ENCODE measurements around the gene EPB41.
A peak's percentile ranks its signal among the peaks of the same experiment; 100 is the strongest.
"Not testable (repeated sequence)": the region's sequence is repeated elsewhere in the genome, so short reads cannot be mapped to it uniquely, and the experiment has no call there.

Gene EPB41

GRCh38 chr1:29090937-29091618, 176.7 kb downstream of the EPB41 start:
- DNase-seq (ENCODE audit: extremely low spot score, insufficient read length, low read depth): no peak
- no peak for FAIRE-seq

DNA sequence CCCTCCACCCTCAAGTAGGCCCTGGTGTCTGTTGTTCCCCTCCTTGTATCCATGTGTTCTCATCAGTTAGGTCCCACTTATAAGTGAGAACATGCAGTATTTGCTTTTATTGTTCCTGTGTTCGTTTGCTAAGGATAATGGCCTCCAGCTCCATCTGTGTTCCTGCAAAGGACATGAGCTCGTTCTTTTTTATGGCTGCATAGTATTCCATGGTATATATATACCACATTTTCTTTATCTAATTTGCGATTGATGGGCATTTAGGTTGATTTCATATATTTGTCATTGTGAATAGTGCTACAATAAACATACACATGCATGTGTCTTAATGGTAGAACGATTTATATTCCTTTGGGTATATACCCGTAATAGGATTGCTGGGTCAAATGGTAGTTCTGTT, 178.3 kb downstream of the EPB41 start:
- not testable (repeated sequence) for DNase-seq (ENCODE audit: extremely low spot score, insufficient read length, low read depth); FAIRE-seq

DNA sequence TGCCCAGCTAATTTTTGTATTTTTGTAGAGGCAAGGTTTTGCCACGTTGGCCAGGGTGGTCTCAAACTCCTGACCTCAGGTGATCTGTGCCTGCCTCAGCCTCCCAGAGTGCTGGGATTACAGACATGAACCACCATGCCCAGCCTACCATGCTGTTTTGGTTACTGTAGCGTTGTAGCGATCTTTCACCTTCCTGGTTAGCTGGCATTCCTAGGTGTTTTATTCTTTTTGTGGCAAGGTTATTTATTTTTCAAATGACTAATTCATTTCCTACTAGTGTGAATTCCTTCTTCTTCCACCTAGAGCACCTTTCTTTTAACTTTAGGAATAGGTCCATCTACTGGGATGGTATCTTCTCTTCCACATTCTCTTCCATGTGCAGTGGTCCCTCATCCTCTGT, 180.1 kb downstream of the EPB41 start:
- FAIRE-seq: no peak

DNA sequence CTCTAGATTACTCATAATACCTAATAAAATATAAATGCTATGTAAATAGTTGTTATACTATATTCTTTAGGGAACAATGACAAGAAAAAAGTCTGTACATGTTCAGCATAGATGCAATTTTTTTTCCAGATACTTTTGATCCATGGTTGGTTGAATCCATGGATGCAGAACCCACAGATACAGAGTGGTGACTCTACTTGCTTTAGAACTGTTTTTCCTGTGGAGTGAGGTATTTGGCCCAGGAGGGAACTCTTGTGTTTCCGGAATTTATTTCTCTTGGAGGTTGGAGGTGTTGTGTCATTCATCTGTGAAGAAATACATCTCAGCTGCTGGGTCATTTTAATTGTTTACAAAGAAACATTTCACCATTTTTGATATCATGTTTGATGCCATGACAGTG, 180.6 kb downstream of the EPB41 start:
- DNase-seq (ENCODE audit: extremely low spot score, insufficient read length, low read depth) (no peak), FAIRE-seq (no peak)

More for the DNA sequence above, 180.1 kb downstream of the EPB41 start:
- DNase-seq (ENCODE audit: extremely low spot score, insufficient read length, low read depth): no peak

- DNase-seq (ENCODE audit: extremely low spot score, insufficient read length, low read depth): no peak
- no peak for FAIRE-seq
Observed at GRCh38 chr1:29096231-29096886, 182.0 kb downstream of the EPB41 start.

- DNase-seq (ENCODE audit: extremely low spot score, insufficient read length, low read depth): no peak
- no peak for FAIRE-seq
Observed at GRCh38 chr1:29099286-29099685, 184.9 kb downstream of the EPB41 start.

GRCh38 chr1:29100487-29100886, 186.1 kb downstream of the EPB41 start:
- DNase-seq (ENCODE audit: extremely low spot score, insufficient read length, low read depth) (no peak), FAIRE-seq (no peak)

- no peak for FAIRE-seq
Observed at GRCh38 chr1:29105822-29106221, 191.5 kb downstream of the EPB41 start.

GRCh38 chr1:29108041-29108440, 193.7 kb downstream of the EPB41 start:
- FAIRE-seq; DNase-seq (ENCODE audit: extremely low spot score, insufficient read length, low read depth): not testable (repeated sequence)

More at GRCh38 chr1:29105822-29106221, 191.5 kb downstream of the EPB41 start:
- no peak for DNase-seq (ENCODE audit: extremely low spot score, insufficient read length, low read depth)

DNA sequence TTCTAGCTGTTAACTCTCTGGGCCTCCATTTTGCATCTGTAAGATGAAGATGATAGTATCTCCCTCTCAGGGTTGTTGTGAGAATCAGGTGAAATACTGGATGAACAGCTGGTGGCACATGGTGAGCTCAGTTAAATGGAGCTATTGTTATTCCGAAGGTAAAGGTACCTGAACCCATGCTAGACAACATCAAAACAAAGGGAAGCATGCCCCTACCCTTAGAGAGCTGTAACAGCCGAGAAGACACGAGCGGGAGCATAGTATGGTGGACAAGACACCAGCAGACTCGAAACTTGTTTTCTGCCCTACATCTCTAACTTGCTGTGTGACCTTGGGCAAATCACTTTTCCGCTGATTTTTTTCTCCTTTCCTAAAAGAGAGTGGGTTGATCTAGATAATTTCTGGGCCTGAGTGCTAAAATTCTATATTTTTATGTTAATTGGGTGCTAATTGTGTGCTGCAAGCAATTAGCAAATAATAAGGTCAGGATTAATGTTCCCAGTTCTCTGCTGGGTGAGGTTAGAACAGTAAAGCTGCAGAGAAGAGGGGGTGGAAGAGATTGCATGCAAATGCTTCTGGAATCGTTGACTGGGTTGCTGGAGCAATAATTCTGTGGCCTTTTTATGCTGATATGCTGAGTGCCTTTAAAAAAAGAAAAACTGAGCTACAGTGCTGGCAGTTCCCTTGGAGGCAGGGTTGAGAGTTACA, 198.5 kb downstream of the EPB41 start:
- no peak for FAIRE-seq
- DNase-seq (ENCODE audit: extremely low spot score, insufficient read length, low read depth): no peak

DNA sequence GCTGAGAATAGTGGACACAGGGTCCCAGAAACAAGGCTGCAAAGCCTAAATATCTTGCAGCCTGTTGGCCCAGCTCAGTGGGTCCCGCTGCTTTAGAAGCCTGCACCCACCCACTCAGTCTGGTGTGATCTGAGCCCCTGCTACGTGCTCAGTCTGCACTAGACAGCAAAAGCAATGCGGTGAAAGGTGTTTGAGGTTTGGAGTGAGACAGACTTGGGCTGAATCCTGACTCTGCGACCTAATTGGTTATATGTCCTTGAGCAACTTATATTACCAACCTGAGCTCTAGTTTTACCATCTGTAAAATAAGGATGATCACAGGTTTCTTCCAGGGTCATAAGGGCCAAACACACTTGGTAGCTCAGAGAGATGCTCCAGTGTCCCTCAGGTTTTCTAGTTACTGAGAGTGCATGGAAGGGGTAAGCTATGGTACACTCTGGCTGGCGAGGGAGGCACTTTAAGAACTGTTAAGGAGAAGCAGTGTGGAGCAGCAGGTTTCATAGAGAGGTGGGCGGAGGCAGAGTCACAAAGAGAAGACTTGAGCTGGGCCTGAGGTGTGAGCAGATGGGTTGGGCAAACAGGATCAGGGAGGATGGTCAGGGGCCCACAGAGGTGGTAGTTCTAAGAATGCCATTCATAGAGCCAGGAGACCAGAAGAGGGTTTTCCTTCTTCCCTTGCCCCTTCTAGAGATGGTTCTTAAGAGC, 199.2 kb downstream of the EPB41 start:
- FAIRE-seq: no peak

DNA sequence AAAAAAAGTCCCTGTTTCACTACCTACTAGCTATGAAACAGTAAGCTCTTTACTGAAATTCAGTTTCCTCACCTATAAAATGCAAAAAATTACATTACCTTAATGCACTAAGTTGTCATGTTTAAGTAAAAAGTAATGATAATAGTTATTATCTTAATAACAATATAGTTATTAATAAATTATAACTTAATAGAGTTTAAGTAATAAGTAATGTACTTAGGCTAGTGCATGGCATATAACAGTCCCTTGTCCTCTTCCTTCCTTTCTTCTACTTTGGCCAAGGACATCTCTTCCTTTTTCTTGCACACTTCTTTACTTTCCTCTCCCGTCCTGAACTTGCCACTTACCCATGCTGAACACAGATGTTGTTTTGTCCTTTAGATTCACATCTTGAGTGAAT, 200.3 kb downstream of the EPB41 start:
- no peak for FAIRE-seq
- DNase-seq (ENCODE audit: extremely low spot score, insufficient read length, low read depth): no peak

More for the DNA sequence above, 199.2 kb downstream of the EPB41 start:
- no peak for DNase-seq (ENCODE audit: extremely low spot score, insufficient read length, low read depth)

GRCh38 chr1:29117381-29117780, 203.0 kb downstream of the EPB41 start:
- no peak for DNase-seq (ENCODE audit: extremely low spot score, insufficient read length, low read depth)
- FAIRE-seq: no peak

GRCh38 chr1:29119121-29119929, 205.0 kb downstream of the EPB41 start:
- no peak for DNase-seq (ENCODE audit: extremely low spot score, insufficient read length, low read depth)
- no peak for FAIRE-seq

- no peak for DNase-seq (ENCODE audit: extremely low spot score, insufficient read length, low read depth)
- FAIRE-seq: no peak
Observed at GRCh38 chr1:29120367-29120766, 206.0 kb downstream of the EPB41 start.

DNA sequence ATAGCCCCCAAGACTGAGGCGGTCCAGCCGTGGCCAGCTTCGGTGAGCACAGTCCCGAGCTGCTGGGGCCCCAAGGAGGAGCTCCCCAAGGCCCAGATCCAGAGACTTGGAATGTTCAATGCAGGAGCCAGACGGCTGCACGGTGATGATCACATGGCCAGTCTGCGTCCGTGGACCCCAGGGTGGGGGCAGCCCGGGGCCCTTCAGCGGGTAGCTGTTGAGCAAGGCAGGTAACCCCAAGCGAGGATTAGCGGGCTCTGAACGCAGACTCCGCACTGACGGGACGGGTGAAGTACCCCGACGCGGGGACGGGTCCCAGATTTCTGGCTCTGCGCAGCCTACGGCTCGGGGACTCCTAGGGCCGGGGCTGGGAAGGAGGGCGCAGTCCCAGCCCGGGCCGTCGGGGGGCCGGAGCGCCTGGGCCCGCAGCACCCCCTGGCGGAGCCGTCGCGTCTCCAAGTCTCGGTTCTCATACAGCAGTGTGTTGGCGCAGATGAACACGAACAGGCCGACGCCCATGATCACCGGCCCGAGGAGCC, 206.6 kb downstream of the EPB41 start:
- peak; percentile 48 for DNase-seq (ENCODE audit: extremely low spot score, insufficient read length, low read depth)
- FAIRE-seq: no peak

DNA sequence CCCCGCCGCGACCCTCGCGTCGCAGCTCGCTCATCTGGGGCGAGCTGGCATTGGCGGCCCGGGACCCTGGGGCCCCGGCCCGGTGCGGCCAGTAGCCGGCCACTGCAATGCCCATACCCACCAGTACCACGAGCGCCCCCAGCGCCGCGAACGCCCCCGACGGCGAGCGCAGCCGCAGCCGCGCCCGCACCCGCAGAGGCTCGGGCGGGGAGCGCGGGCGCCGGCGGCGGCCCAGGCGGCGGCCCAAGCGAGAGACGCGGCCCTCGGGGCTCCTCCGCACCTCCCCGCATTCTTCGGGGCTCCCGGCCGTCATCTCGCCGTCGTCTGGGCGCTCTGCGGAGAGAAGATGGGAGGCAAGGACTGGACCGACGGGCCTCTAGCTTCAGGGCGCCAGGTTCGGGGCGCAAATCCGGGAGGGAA, 207.2 kb downstream of the EPB41 start:
- FAIRE-seq (no peak), DNase-seq (ENCODE audit: extremely low spot score, insufficient read length, low read depth) (no peak)

DNA sequence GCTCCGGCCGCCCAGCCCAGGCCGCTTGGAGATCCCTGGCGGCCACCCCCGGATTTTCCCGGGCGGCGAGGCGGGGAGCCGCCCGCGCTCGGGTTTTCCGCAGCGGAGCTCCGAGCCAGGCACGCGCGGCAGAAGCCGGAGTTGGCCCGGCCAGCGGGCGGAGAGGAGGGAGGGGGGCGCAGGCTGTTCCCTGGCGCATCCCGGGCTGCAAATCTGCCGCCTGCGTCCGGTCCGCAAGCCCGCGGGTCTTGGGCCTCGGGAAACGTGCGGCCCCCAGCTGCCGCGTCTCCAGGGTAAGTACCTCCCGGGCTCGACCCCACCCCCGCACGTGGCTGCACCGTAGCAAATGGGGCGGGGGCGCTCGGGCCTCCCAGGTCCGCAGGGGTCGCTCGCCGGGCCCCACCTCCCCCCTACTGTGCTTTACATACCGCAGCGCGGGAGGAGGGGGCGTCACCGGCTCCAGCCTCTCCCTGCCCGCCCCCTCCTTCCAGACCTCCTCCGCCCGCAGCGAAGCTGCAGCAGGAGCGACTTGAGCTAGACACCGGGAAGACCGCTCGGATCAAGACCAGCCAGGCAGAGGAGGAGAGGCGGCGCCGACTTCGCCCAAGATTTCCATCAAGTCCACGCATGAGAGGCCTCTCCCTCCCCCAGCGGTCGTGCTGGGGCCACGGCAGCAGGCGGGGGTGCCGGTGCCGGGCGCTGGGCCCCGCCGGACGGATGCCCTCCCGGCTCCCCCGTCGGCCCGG, 207.7 kb downstream of the EPB41 start:
- FAIRE-seq (no peak), DNase-seq (ENCODE audit: extremely low spot score, insufficient read length, low read depth) (no peak)

GRCh38 chr1:29122682-29123052, 208.3 kb downstream of the EPB41 start:
- no peak for DNase-seq (ENCODE audit: extremely low spot score, insufficient read length, low read depth)
- no peak for FAIRE-seq
